OCI-LY7 (cell line): ENCODE measurements around the gene SLC37A1. TPM values are rescaled to one million over a fixed set of nuclear protein-coding genes. Genes with fewer than 3 reads are reported as not detected.

Experiments
- BruUV-seq: library from RNA; stranded (reverse); fragments of 400-500 nt; replicated peaks from 2 replicates; lab custom pipeline; 2021; lab: Mats Ljungman, UMichigan
- CTCF ChIA-PET: fragments of 300-600 bp; sonication (Branson Sonifier 250); formaldehyde crosslinking; loops from one replicate; lab custom pipeline; 2022; ENCODE audit warnings: antibody characterized with exemption; ENCODE audit not compliant: unreplicated experiment; lab: Charles Lee
- POLR2A ChIA-PET: fragments of 300-600 bp; sonication (Branson Sonifier 250); formaldehyde crosslinking; loops from one replicate; lab custom pipeline; 2022; ENCODE audit warnings: antibody characterized with exemption; lab: Charles Lee
- DNase-seq: peaks from one replicate; pipeline ENCODE4 v3.0.0-alpha.2; 2015; ENCODE audit warnings: low spot score
- H2AFZ ChIP-seq: fragments of 200-600 bp; sonication (generic), shearing (Covaris generic); 2 replicates; pipeline ENCODE4 v1.6.1; 2014; ENCODE audit warnings: mild to moderate bottlenecking, antibody characterized with exemption, low read length, moderate library complexity
- H3K27ac ChIP-seq: fragments of 200-600 bp; sonication (generic); 2 replicates; pipeline ENCODE4 v1.5.1; 2014; ENCODE audit warnings: mixed run types, low read depth, mild to moderate bottlenecking, moderate library complexity, low read length, inconsistent platforms; ENCODE audit not compliant: poor library complexity, severe bottlenecking
- H3K36me3 ChIP-seq: fragments of 200-600 bp; sonication (generic); 2 replicates; pipeline ENCODE4 v1.6.1; 2014; ENCODE audit warnings: mild to moderate bottlenecking, antibody characterized with exemption, low read length, moderate library complexity, mixed read lengths; ENCODE audit not compliant: insufficient read depth
- H3K4me1 ChIP-seq: fragments of 200-600 bp; sonication (generic); 2 replicates; pipeline ENCODE4 v1.5.1; 2014; ENCODE audit warnings: mild to moderate bottlenecking, low read length; ENCODE audit not compliant: insufficient read depth, poor library complexity, severe bottlenecking
- H3K4me2 ChIP-seq: fragments of 200-600 bp; sonication (generic); 2 replicates; pipeline ENCODE4 v1.6.1; 2014; ENCODE audit warnings: mild to moderate bottlenecking, low read length
- H3K4me3 ChIP-seq: fragments of 200-600 bp; sonication (generic); 2 replicates; pipeline ENCODE4 v1.5.1; 2014; ENCODE audit warnings: mild to moderate bottlenecking, low read depth, low read length; ENCODE audit not compliant: poor library complexity, severe bottlenecking
- H3K79me2 ChIP-seq: fragments of 200-600 bp; sonication (generic); 2 replicates; pipeline ENCODE4 v1.6.1; 2016; ENCODE audit warnings: low read depth, mild to moderate bottlenecking, low read length, moderate library complexity, mixed read lengths; ENCODE audit not compliant: insufficient read depth
- H3K9me2 ChIP-seq: fragments of 200-600 bp; sonication (generic); 2 replicates; pipeline ENCODE4 v1.6.1; 2016; ENCODE audit warnings: mild to moderate bottlenecking, low read length, mixed read lengths; ENCODE audit not compliant: insufficient read depth
- H3K9me3 ChIP-seq: fragments of 200-600 bp; sonication (generic); 2 replicates; pipeline ENCODE4 v1.6.1; 2014; ENCODE audit warnings: mild to moderate bottlenecking, mixed run types, low read length, mixed read lengths
- H4K20me1 ChIP-seq: fragments of 200-600 bp; sonication (generic); 2 replicates; pipeline ENCODE4 v1.6.1; 2014; ENCODE audit warnings: mild to moderate bottlenecking, antibody characterized with exemption, low read length, moderate library complexity, mixed read lengths; ENCODE audit not compliant: insufficient read depth
- CTCF ChIP-seq: fragments of 200-600 bp; sonication (generic); conservative IDR thresholded peaks from 2 replicates; pipeline ENCODE4 v1.5.1; 2014; ENCODE audit warnings: mild to moderate bottlenecking, antibody characterized with exemption, low read length, moderate library complexity, mixed read lengths
- EZH2phosphoT487 ChIP-seq: fragments of 200-600 bp; sonication (generic); IDR thresholded peaks from 2 replicates; pipeline ENCODE4 v1.6.1; 2018; ENCODE audit warnings: low read depth, borderline replicate concordance, mild to moderate bottlenecking, mixed run types, antibody characterized with exemption, low read length, moderate library complexity, mixed read lengths
- intact Hi-C: fragments of 100-400 bp; cut with micrococcal nuclease; formaldehyde crosslinking; loops from one replicate; pipeline ENCODE4 v1.10.0; 2022; ENCODE audit not compliant: unreplicated experiment
- total RNA-seq, 2 experiments: library from RNA; depleted of rRNA in 1 of 2; stranded (reverse); fragments of >200 nt in 1 of 2; shearing (Covaris generic) in 1 of 2; gene quantifications; 2 replicates each; pipeline ENCODE4 v1.2.3, GENCODE V29; 2014 to 2022

SLC37A1 gene
- total RNA-seq, 2 experiments from 2014 or later, result 22.5 to 27.6 TPM

DNA sequence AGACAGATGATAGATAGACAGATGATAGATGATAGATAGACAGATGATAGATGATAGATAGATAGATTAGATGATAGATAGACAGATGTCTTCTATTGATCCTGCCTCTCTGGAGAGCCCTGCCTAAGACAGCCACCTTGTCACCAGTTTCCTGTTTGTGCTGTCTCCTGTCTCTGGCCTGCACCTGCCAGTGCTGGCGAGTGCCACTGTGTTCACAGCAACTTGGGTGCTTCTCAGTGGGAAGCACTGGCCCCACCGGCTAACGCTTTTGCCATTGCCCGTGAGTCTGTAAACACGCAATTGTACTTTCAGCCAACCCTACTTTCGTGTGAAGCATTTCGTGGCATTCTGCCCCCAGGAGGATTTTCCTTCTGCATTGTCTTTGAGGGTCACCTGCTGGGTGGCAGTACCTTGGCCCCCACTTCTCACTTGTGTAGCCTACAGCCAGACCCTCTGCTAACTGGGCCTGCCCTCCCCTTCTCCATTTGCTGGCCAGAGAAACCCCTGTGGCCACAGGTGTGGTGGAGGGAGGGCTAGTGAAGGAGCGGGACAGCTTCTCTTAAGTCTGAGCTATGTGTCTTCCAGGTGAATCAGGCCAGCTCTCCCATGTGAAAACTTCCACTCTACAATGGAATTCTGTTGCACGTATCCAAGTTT, 116.4 kb downstream of the SLC37A1 start:
- TF ChIP-seq CTCF (no peak), EZH2phosphoT487 (no peak)
- intact Hi-C loops, result loop anchor here (10.0 kb wide), 2 partner anchors 55 to 185 kb away; no protein-coding TSS in a partner anchor
- BruUV-seq, result no TSS peak

GRCh38 chr21:42630626-42631025, 117.0 kb downstream of the SLC37A1 start:
- H2AFZ ChIP-seq, result no peak overlapping the region
- no peak for TF ChIP-seq EZH2phosphoT487
- TF ChIP-seq CTCF, result no peak
- intact Hi-C loops, result loop anchor here (10.0 kb wide), 2 partner anchors 56 to 184 kb away; no protein-coding TSS in a partner anchor
- H3K79me2 ChIP-seq, result no peaks in the 10 kb centered on the region
- no peak overlapping the region for H3K4me2 ChIP-seq
- H3K9me3 ChIP-seq, result no peaks in the 10 kb centered on the region
- no peaks in the 10 kb centered on the region for H3K9me2 ChIP-seq
- DNase-seq, result no peak
- BruUV-seq, result no TSS peak
- H3K4me3 ChIP-seq, result no peak overlapping the region
- H3K4me1 ChIP-seq, result no peaks in the 10 kb centered on the region
- ChIA-PET CTCF (no interaction called here), POLR2A (no interaction called here)
- no peak overlapping the region for H3K27ac ChIP-seq
- no peaks in the 10 kb centered on the region for H3K36me3 ChIP-seq
- H4K20me1 ChIP-seq, result no peaks in the 10 kb centered on the region

More for the DNA sequence above, 116.4 kb downstream of the SLC37A1 start:
- Histone ChIP-seq H4K20me1 (no peaks in the 10 kb centered on the region), H3K4me3 (no peak overlapping the region), H3K36me3 (no peaks in the 10 kb centered on the region), H3K9me3 (no peaks in the 10 kb centered on the region), H3K4me2 (no peak overlapping the region), H3K27ac (no peak overlapping the region), H2AFZ (no peak overlapping the region), H3K9me2 (no peaks in the 10 kb centered on the region), H3K4me1 (no peaks in the 10 kb centered on the region), H3K79me2 (no peaks in the 10 kb centered on the region)
- CTCF ChIA-PET, result no interaction called here
- POLR2A ChIA-PET, result no interaction called here
- DNase-seq, result no peak

Other genes with a start within 250 kb of the SLC37A1 start
- not detected in 2 replicates for gene TFF3, start 198.4 kb upstream of the SLC37A1 start, total RNA-seq (2014; rRNA removed; shearing (Covaris generic))
- not detected in 2 replicates for gene TFF3, start 198.4 kb upstream of the SLC37A1 start, total RNA-seq (2022)
- not detected in 2 replicates for gene TFF2, start 162.9 kb upstream of the SLC37A1 start, total RNA-seq (2014; rRNA removed; shearing (Covaris generic))
- gene TFF2, start 162.9 kb upstream of the SLC37A1 start, total RNA-seq (2022), result not detected in 2 replicates
- not detected in 2 replicates for gene TFF1, start 147.3 kb upstream of the SLC37A1 start, total RNA-seq (2014; rRNA removed; shearing (Covaris generic))
- gene TFF1, start 147.3 kb upstream of the SLC37A1 start, total RNA-seq (2022), result not detected in 2 replicates
- gene TMPRSS3, start 117.8 kb upstream of the SLC37A1 start, total RNA-seq (2014; rRNA removed; shearing (Covaris generic)), result not detected in 2 replicates
- gene TMPRSS3, start 117.8 kb upstream of the SLC37A1 start, total RNA-seq (2022), result not detected in 2 replicates
- not detected in 2 replicates for gene UBASH3A, start 110.0 kb upstream of the SLC37A1 start, total RNA-seq (2014; rRNA removed; shearing (Covaris generic))
- gene UBASH3A, start 110.0 kb upstream of the SLC37A1 start, total RNA-seq (2022), result not detected in 2 replicates
- gene RSPH1, start 17.6 kb upstream of the SLC37A1 start, total RNA-seq (2014; rRNA removed; shearing (Covaris generic)), result 1.9 and 3.9 TPM in 2 replicates
- gene RSPH1, start 17.6 kb upstream of the SLC37A1 start, total RNA-seq (2022), result 2.5 and 3.5 TPM in 2 replicates
- gene PDE9A, start 139.8 kb downstream of the SLC37A1 start, total RNA-seq (2014; rRNA removed; shearing (Covaris generic)), result 8.0 and 11.4 TPM in 2 replicates
- gene PDE9A, start 139.8 kb downstream of the SLC37A1 start, total RNA-seq (2022), result 20.3 and 22.4 TPM in 2 replicates